ENCODE data around the gene KLK10. TPM values are rescaled to one million over a fixed set of nuclear protein-coding genes. Genes with fewer than 3 reads are reported as not detected.
"Not testable (repeated sequence)": the region's sequence is repeated elsewhere in the genome, so short reads cannot be mapped to it uniquely, and the experiment has no call there.

Gene KLK10
- total RNA-seq, 1 donor from 2014 or later, result 1.6 TPM

DNA sequence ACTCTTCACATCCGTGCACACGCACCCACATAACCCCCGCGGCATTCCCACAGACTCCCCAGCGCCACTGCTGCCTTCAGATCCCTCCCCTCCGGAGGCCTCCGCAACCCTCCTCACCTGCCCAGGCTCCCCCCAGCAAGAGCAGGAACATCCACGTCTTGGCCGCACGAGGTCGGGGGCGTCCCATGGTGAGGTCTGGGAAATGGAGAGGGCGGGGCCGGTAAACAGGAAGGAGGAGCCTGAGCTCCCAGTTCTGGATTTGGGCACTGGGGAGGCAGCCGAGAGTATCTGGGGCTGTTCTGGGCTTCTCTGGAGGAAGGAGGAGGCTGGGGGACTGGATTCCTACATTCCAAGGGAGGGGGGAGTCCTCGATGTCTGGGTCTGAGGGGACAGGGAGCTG lies 18.5 kb downstream of the KLK10 start:
- H3K4me1 ChIP-seq, result no peaks in the 10 kb centered on the region
- TF ChIP-seq, protein P1, sequence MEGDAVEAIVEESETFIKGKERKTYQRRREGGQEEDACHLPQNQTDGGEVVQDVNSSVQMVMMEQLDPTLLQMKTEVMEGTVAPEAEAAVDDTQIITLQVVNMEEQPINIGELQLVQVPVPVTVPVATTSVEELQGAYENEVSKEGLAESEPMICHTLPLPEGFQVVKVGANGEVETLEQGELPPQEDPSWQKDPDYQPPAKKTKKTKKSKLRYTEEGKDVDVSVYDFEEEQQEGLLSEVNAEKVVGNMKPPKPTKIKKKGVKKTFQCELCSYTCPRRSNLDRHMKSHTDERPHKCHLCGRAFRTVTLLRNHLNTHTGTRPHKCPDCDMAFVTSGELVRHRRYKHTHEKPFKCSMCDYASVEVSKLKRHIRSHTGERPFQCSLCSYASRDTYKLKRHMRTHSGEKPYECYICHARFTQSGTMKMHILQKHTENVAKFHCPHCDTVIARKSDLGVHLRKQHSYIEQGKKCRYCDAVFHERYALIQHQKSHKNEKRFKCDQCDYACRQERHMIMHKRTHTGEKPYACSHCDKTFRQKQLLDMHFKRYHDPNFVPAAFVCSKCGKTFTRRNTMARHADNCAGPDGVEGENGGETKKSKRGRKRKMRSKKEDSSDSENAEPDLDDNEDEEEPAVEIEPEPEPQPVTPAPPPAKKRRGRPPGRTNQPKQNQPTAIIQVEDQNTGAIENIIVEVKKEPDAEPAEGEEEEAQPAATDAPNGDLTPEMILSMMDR (IDR thresholded peaks at IDR 0.05), result no peak
- H3K36me3 ChIP-seq, result no peaks in the 10 kb centered on the region
- no peak overlapping the region for H3K4me3 ChIP-seq
- no peak overlapping the region for H3K27ac ChIP-seq
- DNase-seq (ENCODE audit: low spot score in 2 of 2), result no peak
- intact Hi-C loops (cut with DNase I), result no loop called here
- no peaks in the 10 kb centered on the region for H3K27me3 ChIP-seq
- no peaks in the 10 kb centered on the region for H3K9me3 ChIP-seq

- no peak overlapping the region for H3K4me3 ChIP-seq
- H3K27ac ChIP-seq, result no peak overlapping the region
Observed at GRCh38 chr19:51000426-51000825, 19.1 kb downstream of the KLK10 start.

DNA sequence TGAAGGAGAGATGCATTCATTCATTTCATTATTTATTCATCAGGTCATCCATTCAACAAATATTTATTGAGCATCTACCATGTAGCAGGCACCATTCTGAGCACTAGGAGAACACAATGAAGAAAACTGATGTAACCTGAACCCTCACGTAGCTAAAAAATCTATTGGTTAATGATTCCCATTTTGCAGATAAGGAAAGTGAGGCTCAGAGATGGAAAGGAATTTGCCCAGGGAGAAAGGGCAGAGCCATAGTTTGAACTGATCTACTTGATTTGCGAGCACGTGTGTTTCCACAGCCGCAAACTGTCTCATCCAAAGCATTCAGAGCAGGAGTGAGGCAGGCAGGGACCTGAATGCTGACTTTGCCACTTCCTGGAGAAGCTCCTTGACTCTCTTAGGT lies 20.8 kb downstream of the KLK10 start:
- no peaks in the 10 kb centered on the region for H3K9me3 ChIP-seq
- no peaks in the 10 kb centered on the region for H3K4me1 ChIP-seq
- DNase-seq (ENCODE audit: low spot score in 2 of 2), result no peak
- no peaks in the 10 kb centered on the region for H3K27me3 ChIP-seq
- H3K27ac ChIP-seq, result no peak overlapping the region
- TF ChIP-seq, protein P1 (IDR thresholded peaks at IDR 0.05), result no peak
- no peak overlapping the region for H3K4me3 ChIP-seq
- intact Hi-C loops (cut with DNase I), result no loop called here
- H3K36me3 ChIP-seq, result no peaks in the 10 kb centered on the region

More at GRCh38 chr19:51000426-51000825, 19.1 kb downstream of the KLK10 start:
- Histone ChIP-seq H3K9me3 (no peaks in the 10 kb centered on the region), H3K36me3 (no peaks in the 10 kb centered on the region), H3K27me3 (no peaks in the 10 kb centered on the region), H3K4me1 (no peaks in the 10 kb centered on the region)
- DNase-seq (ENCODE audit: low spot score in 2 of 2), result no peak
- intact Hi-C loops (cut with DNase I), result no loop called here
- TF ChIP-seq, protein P1 (IDR thresholded peaks at IDR 0.05), result no peak

DNA sequence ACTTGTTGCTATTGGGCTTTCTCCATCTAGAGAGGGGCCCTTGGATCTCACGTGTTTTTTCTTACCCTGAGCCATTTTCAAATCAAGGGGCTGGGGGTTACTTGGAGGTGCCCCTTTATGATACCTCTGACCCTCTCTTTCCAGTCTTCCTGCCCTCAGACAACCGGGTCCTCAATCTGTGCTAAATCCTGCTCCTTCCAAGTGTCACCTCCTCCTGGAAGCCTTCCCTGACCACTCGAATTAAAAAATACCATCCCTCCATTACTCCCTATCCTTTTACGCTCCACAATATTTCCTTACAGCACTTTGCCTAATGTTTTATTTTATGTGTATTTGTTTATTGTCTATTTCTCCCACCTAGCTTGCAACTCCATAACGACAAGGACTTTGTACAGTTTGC lies 21.4 kb downstream of the KLK10 start:
- Histone ChIP-seq H3K27ac (no peak overlapping the region), H3K4me3 (no peak overlapping the region), H3K4me1 (no peaks in the 10 kb centered on the region), H3K36me3 (no peaks in the 10 kb centered on the region), H3K27me3 (no peaks in the 10 kb centered on the region), H3K9me3 (no peaks in the 10 kb centered on the region)
- DNase-seq (ENCODE audit: low spot score in 2 of 2), result no peak
- intact Hi-C loops (cut with DNase I), result no loop called here
- TF ChIP-seq, protein P1 (IDR thresholded peaks at IDR 0.05), result no peak

GRCh38 chr19:50994129-50994528 lies 25.4 kb downstream of the KLK10 start:
- no peak overlapping the region for H3K4me3 ChIP-seq
- H3K9me3 ChIP-seq, result no peaks in the 10 kb centered on the region
- H3K4me1 ChIP-seq, result no peaks in the 10 kb centered on the region
- DNase-seq (ENCODE audit: low spot score in 2 of 2), result no peak
- intact Hi-C loops (cut with DNase I), result no loop called here
- no peak overlapping the region for H3K27ac ChIP-seq
- TF ChIP-seq, protein P1 (IDR thresholded peaks at IDR 0.05), result no peak
- H3K27me3 ChIP-seq, result no peaks in the 10 kb centered on the region
- no peaks in the 10 kb centered on the region for H3K36me3 ChIP-seq

- Histone ChIP-seq H3K9me3 (no peaks in the 10 kb centered on the region), H3K4me3 (no peak overlapping the region), H3K27me3 (no peaks in the 10 kb centered on the region), H3K4me1 (no peaks in the 10 kb centered on the region), H3K36me3 (no peaks in the 10 kb centered on the region), H3K27ac (no peak overlapping the region)
- intact Hi-C loops (cut with DNase I), result no loop called here
- DNase-seq (ENCODE audit: low spot score in 2 of 2), result no peak
- TF ChIP-seq, protein P1 (IDR thresholded peaks at IDR 0.05), result no peak
Observed at GRCh38 chr19:50992666-50993035, 26.9 kb downstream of the KLK10 start.

DNA sequence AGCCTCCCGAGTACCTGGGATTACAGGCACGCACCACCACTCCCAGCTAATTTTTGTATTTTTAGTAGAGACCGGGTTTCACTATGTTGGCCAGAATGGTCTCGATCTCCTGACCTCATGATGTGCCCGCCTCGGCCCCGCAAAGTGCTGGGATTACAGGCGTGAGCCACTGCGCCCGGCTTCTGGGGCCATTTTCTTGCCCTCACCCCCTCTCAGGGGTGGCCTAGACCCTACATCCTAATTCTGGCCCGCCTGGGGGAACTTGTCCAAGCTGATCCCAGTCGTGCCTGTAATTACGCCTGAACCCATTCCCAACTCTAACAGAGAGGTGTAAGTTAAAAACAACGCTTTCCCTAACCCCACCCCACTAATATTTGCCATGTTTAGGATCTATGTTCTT lies 35.1 kb downstream of the KLK10 start:
- H3K4me3 ChIP-seq; intact Hi-C loops (cut with DNase I); H3K4me1 ChIP-seq: not testable (repeated sequence)

More for the DNA sequence above, 35.1 kb downstream of the KLK10 start:
- H3K36me3 ChIP-seq; H3K27me3 ChIP-seq; H3K9me3 ChIP-seq; DNase-seq (ENCODE audit: low spot score in 2 of 2); H3K27ac ChIP-seq: not testable (repeated sequence)
